Measurements from ENCODE around the gene PPP1R37. TPM values are rescaled to one million over a fixed set of nuclear protein-coding genes. Genes with fewer than 3 reads are reported as not detected.
A peak's percentile ranks its signal among the peaks of the same experiment; 100 is the strongest.

PPP1R37 gene
- total RNA-seq, 1 experiment from 2014 or later = 20.4 TPM

- H3K4me3 ChIP-seq (ENCODE audit: low read depth in 2 of 2, low read length in 2 of 2) = no peak overlapping the region
- no peak for DNase-seq (ENCODE audit: low read depth, low spot score)
- peak; percentile 84 for ATAC-seq
- no peaks in the 10 kb centered on the region for H3K4me1 ChIP-seq (ENCODE audit: control insufficient read depth, insufficient read depth, low read length)
- H3K9me3 ChIP-seq (ENCODE audit: control insufficient read depth, insufficient read depth, low read depth, low read length) = no peaks in the 10 kb centered on the region
- no peak overlapping the region for H3K27ac ChIP-seq (ENCODE audit: low read length)
- in situ Hi-C loops (cut with HindIII; ENCODE audit: low pct_unique_long_range_greater_than_20kb, low sequenced_read_pairs) (no loop called here), intact Hi-C loops (cut with micrococcal nuclease; ENCODE audit: unreplicated experiment) (no loop called here)
- H3K36me3 ChIP-seq (ENCODE audit: control insufficient read depth, insufficient read depth, low read length) = no peaks in the 10 kb centered on the region
- BruUV-seq (replicated peaks) = no TSS peak
- TF ChIP-seq POLR2AphosphoS5 (IDR thresholded peaks at IDR 0.05; ENCODE audit: low read depth, low read length) (no peak), SIN3A (IDR thresholded peaks at IDR 0.05; ENCODE audit: borderline replicate concordance, insufficient read depth, low read depth, low read length) (no peak), TCF7L2 (IDR thresholded peaks at IDR 0.05; ENCODE audit: low read depth, low read length) (no peak)
- TF ChIP-seq, protein P1, sequence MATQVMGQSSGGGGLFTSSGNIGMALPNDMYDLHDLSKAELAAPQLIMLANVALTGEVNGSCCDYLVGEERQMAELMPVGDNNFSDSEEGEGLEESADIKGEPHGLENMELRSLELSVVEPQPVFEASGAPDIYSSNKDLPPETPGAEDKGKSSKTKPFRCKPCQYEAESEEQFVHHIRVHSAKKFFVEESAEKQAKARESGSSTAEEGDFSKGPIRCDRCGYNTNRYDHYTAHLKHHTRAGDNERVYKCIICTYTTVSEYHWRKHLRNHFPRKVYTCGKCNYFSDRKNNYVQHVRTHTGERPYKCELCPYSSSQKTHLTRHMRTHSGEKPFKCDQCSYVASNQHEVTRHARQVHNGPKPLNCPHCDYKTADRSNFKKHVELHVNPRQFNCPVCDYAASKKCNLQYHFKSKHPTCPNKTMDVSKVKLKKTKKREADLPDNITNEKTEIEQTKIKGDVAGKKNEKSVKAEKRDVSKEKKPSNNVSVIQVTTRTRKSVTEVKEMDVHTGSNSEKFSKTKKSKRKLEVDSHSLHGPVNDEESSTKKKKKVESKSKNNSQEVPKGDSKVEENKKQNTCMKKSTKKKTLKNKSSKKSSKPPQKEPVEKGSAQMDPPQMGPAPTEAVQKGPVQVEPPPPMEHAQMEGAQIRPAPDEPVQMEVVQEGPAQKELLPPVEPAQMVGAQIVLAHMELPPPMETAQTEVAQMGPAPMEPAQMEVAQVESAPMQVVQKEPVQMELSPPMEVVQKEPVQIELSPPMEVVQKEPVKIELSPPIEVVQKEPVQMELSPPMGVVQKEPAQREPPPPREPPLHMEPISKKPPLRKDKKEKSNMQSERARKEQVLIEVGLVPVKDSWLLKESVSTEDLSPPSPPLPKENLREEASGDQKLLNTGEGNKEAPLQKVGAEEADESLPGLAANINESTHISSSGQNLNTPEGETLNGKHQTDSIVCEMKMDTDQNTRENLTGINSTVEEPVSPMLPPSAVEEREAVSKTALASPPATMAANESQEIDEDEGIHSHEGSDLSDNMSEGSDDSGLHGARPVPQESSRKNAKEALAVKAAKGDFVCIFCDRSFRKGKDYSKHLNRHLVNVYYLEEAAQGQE (IDR thresholded peaks at IDR 0.05; ENCODE audit: insufficient read depth in 1 of 2, low read depth in 2 of 2, low read length in 1 of 2) = no peak
- TF ChIP-seq, protein P2, sequence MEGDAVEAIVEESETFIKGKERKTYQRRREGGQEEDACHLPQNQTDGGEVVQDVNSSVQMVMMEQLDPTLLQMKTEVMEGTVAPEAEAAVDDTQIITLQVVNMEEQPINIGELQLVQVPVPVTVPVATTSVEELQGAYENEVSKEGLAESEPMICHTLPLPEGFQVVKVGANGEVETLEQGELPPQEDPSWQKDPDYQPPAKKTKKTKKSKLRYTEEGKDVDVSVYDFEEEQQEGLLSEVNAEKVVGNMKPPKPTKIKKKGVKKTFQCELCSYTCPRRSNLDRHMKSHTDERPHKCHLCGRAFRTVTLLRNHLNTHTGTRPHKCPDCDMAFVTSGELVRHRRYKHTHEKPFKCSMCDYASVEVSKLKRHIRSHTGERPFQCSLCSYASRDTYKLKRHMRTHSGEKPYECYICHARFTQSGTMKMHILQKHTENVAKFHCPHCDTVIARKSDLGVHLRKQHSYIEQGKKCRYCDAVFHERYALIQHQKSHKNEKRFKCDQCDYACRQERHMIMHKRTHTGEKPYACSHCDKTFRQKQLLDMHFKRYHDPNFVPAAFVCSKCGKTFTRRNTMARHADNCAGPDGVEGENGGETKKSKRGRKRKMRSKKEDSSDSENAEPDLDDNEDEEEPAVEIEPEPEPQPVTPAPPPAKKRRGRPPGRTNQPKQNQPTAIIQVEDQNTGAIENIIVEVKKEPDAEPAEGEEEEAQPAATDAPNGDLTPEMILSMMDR (IDR thresholded peaks at IDR 0.05) = no peak
- no peaks in the 10 kb centered on the region for H3K27me3 ChIP-seq (ENCODE audit: control insufficient read depth, insufficient read depth, low read length)
- CTCF ChIA-PET = no interaction called here
- POLR2A ChIA-PET = no interaction called here
Observed at GRCh38 chr19:45069056-45069455, 23.9 kb upstream of the PPP1R37 start.

DNA sequence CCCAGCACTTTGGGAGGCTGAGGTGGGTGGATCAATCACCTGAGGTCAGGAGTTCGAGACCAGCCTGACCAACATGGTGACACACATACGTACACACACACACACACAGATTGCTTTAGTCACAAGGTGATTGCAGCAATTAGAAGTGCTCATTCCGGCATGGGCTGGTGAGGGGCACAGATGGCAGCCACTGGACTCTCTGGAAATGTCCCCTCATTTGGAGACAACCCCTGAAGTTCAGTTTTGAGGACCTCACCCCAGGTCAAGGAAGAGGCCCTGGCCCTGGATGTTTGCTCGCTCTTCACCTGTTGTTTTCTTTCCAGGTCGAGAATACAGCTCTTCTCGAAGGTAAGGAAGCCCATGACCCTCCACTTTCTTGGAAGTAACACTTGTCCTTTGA is 22.8 kb upstream of the PPP1R37 start:
- POLR2A ChIA-PET = interaction anchor here (0.7 kb wide), 1 partner anchor 23 kb away, joined by 5 read pairs; the partner anchor contains the start of gene PPP1R37
- BruUV-seq (replicated peaks) = no TSS peak
- peaks cover 6% of the 10 kb centered on the region for H3K4me1 ChIP-seq (ENCODE audit: control insufficient read depth, insufficient read depth, low read length)
- no peak for ATAC-seq
- no peaks in the 10 kb centered on the region for H3K9me3 ChIP-seq (ENCODE audit: control insufficient read depth, insufficient read depth, low read depth, low read length)
- H3K36me3 ChIP-seq (ENCODE audit: control insufficient read depth, insufficient read depth, low read length) = no peaks in the 10 kb centered on the region
- TF ChIP-seq, protein P1 (IDR thresholded peaks at IDR 0.05; ENCODE audit: insufficient read depth in 1 of 2, low read depth in 2 of 2, low read length in 1 of 2) = no peak
- TF ChIP-seq TCF7L2 (IDR thresholded peaks at IDR 0.05; ENCODE audit: low read depth, low read length) (no peak), POLR2AphosphoS5 (IDR thresholded peaks at IDR 0.05; ENCODE audit: low read depth, low read length) (no peak), SIN3A (IDR thresholded peaks at IDR 0.05; ENCODE audit: borderline replicate concordance, insufficient read depth, low read depth, low read length) (no peak)
- TF ChIP-seq, protein P2 (IDR thresholded peaks at IDR 0.05) = no peak
- in situ Hi-C loops (cut with HindIII; ENCODE audit: low pct_unique_long_range_greater_than_20kb, low sequenced_read_pairs) = no loop called here
- intact Hi-C loops (cut with micrococcal nuclease; ENCODE audit: unreplicated experiment) = no loop called here
- no peaks in the 10 kb centered on the region for H3K27me3 ChIP-seq (ENCODE audit: control insufficient read depth, insufficient read depth, low read length)
- H3K27ac ChIP-seq (ENCODE audit: low read length) = no peak overlapping the region
- DNase-seq (ENCODE audit: low read depth, low spot score) = no peak
- CTCF ChIA-PET = no interaction called here
- H3K4me3 ChIP-seq (ENCODE audit: low read depth in 2 of 2, low read length in 2 of 2) = no peak overlapping the region
